NCI-H345 treated with DMSO at 0.1 percent for 48 hours (cell line): ENCODE data around the gene MAPKAP1.

Experiments used
- DNase-seq: peaks from one replicate; lab custom pipeline; 2025; ENCODE audit not compliant: unreplicated experiment; lab: John Stamatoyannopoulos, UW

Gene MAPKAP1

DNA sequence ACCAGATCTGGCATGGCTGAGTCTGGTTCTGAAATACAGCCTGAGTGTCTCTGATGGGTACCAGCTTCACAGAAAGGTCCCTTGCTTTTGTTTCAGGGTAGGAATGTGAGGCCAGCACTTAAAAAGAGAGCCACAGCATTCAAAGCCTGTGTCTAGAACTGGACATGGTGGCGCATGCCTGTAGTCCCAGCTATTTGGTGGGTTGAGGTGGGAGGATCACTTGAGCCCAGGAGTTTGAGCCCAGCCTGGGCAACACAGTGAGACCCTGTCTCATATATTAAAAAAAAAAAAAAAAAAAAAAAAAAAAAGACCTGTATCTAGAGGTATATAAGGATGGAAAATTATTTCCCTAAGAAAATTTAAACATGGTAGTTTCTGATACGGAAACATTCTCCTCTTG lies 243.1 kb downstream of the MAPKAP1 start:
- no peak for DNase-seq

DNA sequence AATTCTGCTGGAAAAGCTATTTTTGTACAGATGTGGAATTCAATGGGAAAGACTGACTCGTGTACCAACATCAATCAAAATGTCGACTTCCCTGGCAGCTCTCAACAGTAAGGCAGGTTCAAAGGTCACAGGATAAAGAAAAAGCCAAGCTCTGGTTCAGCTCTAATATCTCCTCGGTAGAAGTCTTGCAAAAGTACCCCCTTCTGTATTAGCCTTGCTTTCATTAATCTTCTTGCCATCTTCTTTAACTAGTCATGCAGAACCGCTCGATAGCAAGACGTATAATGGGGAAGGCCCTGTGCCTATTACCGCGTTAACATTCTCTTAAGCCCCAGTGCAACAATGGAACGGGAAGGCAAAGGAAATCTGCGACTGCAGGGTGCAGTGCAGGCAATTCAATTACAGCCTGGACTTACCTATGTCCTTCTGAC lies 244.1 kb downstream of the MAPKAP1 start:
- DNase-seq, result no peak

GRCh38 chr9:125461636-125462190 lies 245.3 kb downstream of the MAPKAP1 start:
- DNase-seq, result no peak

GRCh38 chr9:125460883-125461635 lies 245.9 kb downstream of the MAPKAP1 start:
- no peak for DNase-seq

DNA sequence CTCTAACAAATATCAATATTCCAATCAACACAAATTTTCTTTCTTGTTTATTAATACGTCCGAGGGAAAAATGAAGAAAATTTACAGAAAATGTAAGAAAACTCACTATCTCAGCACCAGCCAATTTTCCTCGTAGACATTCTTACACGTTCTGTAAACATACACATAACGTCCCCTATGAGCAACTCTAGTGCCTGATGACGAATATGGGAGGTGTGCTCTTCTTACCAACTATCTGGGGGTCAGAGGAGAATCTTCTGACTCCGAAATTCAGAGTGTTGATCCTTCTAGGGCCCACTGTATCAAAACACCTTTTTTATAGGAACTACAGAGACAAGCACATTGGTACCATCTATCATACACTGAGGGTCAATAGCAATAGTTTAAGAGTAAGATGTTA lies 246.7 kb downstream of the MAPKAP1 start:
- no peak for DNase-seq

GRCh38 chr9:125457357-125457756 lies 249.7 kb downstream of the MAPKAP1 start:
- no peak for DNase-seq

DNA sequence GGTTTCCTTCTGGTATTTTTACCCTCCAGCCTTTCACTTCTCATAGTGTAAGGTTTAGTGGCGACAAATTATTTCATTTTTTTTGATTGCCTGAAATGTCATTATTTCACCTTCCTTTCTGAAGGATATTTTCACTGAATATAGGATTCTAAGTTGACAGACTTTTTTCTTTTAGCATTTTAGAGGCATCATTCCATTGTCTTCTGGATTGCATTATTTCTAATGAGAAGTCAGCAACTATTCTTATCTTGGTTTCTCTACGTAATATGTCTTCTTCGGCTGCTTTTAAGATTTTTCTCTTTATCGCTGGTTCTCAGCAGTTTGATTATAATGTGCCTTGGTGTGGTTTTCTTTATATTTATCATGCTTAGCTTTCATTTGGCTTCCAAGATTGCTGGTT lies 251.1 kb downstream of the MAPKAP1 start:
- no peak for DNase-seq

- no peak for DNase-seq
Observed at GRCh38 chr9:125455132-125455531, 251.9 kb downstream of the MAPKAP1 start.

DNA sequence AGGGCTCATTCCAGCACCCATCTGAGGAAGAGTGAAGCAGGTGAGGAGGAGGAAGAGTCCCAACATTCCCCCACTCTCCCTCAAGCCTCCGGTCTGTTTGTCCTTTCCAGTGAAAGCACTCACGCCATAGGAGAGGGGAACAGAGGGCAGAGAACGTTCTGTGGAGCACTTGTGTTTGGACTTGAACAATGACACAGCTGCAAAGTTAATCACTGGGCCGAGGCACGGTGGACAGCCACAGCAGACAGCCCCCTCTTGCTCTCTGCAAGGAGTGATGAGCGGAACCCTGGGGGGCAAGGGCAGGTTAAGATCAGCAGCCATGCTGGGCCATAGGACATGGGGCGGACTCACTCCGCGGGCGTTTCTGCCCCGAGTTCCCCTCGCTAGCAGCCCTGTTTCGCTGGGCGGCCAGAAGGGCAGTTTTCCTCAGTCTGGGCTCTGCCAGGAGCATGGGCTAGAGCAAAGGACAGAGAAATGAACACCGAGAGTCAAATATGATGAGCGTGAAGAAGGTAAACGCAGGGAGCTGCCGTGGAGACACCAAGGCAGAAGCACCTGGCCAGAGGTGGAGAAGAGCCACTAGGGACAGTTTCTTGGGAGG lies 259.7 kb downstream of the MAPKAP1 start:
- DNase-seq, result no peak

DNA sequence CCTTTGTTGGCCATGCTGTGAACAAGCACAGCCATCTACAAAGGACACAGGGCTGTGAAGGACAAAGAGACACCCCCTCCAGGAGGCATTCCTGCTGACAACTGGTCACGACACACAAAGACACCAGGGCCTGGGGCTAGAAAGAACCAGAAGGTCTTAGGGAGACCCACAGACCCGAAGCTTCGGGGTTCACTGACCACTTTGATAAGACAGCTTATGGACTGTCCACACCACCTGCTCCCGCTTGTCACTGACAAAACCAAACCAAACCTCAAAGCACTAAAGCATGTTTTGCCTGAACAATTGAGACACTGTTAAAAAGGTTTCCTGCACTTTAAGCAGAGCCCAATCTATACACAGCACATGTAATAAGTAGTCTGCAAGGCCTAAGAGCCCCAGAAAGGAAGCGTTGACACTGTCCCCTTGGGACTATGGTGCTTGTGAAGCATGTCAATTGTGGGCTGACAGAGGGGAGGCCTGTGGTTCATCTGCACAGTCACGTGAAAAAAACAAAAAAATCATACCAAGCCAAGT lies 260.4 kb downstream of the MAPKAP1 start:
- DNase-seq, result no peak

GRCh38 chr9:125444956-125445506 lies 262.0 kb downstream of the MAPKAP1 start:
- no peak for DNase-seq

GRCh38 chr9:125444166-125444565 lies 262.8 kb downstream of the MAPKAP1 start:
- DNase-seq, result no peak

GRCh38 chr9:125443367-125443766 lies 263.6 kb downstream of the MAPKAP1 start:
- no peak for DNase-seq

GRCh38 chr9:125442452-125442851 lies 264.6 kb downstream of the MAPKAP1 start:
- no peak for DNase-seq

GRCh38 chr9:125440411-125440810 lies 266.6 kb downstream of the MAPKAP1 start:
- no peak for DNase-seq

DNA sequence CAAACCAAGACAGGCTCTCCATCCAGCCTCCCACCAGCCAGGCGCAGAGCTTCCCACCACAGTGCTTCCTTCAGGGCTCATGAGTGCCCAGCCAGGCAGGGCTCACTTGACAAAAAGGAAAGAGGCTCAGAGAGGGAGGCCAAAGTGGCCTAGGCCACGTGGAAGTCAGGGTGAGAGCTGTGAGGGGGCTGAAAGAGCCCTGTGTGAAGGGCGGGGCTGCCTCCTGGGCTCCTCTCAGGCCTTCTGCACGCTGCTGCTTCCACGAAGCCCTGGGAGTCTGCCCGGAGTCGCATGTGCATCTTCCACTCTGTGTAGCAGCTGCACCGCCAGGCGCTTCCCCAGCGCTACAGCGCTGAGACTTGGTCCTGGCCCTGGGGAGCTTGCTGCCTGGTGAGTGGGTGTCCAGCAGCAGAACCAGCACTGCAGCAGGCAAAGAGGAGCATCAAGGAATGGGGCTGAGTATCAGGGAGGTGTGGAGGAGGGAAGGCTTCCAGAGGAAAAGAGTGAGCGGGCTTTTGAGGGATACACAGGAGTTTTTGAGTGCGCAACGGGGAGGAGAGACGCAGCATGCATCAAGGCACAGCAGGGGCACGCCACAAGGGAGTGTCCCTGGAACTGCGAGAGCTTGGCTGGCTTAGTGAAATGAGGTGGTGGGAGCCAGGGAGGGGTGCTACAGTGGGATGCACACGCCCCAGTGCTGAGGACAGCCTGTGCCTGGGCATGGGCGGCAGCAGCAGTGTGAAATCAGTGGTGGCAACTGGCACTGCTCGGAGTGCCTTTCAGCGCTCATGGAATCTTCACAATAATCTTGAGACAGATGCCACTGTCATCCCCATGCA lies 267.4 kb downstream of the MAPKAP1 start:
- no peak for DNase-seq

DNA sequence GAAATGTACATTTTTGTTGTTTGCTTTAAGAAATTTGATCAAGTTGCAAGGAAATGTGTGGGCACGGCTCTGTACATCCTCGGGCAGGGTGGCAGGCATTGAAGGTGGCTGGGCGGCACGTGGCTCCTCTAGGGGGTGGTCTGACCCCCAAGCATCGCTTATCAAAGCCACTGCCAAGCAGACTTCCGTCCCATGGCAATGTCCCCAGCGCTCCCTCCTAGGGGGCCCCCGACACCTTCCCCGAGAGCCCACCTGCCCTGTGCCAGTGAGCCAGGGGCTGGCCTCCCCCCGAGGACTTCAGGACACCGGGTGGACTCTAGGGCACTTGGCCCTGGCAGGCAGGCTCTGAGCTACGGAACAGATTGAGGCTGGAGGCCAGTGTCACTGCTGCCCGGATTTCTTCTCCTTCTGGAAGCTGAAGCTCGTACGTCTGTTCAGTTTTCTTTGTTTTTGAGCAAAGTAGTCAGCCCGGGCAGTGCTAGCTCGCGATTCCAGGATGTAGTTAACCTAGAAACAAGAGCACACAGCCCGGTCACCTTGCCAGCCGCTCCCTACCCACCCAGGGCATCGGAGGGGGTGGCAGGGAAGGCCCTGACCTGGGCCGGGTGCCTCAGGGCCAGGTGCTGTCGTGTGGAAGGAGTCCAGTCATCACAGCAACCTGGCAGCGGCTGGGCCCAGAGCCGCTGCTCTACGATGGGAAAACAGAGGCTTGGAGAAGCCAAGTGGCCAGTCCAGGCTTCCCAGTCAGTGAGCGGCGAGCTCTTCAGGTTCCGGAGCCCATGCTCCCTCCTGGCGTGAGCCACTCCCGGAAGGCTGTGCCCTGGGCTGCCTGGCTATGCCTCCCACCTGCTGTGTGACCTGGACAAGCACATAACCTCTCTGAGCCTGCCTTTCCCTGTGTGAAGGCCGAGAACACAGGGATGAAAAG lies 268.2 kb downstream of the MAPKAP1 start:
- DNase-seq, result no peak

- DNase-seq, result no peak
Observed at GRCh38 chr9:125437771-125438221, 269.2 kb downstream of the MAPKAP1 start.

DNA sequence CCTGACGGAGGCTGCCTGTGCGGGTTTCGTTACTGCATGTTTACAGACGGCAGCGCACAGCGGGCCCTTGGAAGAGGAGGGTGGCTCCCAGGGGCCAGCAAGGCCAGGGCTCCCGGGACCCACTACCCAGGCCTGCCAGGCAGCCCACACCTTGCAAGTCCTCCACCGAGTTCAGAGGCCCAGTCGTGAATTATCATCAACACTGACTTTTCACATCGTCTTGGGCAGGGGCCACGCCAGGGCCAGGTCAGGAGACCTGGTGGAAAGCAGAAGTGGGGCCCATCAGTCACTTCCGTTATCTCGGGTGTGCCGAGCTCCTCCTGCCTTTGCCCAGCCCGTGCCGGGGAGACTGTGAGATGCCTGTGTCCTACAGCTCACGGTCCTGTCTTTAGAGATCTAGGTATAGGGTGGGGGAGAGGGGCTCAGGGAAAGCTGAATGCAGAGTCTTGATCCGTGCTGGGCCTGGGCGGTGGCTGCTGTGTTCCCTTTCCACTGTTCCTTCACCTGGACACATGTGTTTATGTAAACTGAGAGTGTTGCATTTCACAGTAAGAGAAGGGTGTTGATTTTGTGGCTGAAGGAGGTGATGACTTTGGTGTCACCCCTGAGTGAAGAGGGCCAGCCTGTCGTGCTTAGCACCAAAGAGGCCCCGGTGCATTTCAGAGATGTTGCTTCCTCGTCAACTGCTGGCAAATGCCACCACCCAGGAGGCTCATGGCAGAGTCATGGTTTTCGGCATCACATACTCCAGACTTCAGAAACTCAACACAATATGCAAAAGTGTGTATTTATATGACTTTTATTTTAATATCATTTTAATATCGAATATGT lies 270.2 kb downstream of the MAPKAP1 start:
- DNase-seq, result no peak
